Measurements from ENCODE around the gene FNIP1.
"Not testable (repeated sequence)": the region's sequence is repeated elsewhere in the genome, so short reads cannot be mapped to it uniquely, and the experiment has no call there.

FNIP1 gene

GRCh38 chr5:131610198-131611063 lies 186.4 kb downstream of the FNIP1 start:
- no peak for DNase-seq (ENCODE audit: low read depth in 1 of 2, low spot score in 1 of 2)

DNA sequence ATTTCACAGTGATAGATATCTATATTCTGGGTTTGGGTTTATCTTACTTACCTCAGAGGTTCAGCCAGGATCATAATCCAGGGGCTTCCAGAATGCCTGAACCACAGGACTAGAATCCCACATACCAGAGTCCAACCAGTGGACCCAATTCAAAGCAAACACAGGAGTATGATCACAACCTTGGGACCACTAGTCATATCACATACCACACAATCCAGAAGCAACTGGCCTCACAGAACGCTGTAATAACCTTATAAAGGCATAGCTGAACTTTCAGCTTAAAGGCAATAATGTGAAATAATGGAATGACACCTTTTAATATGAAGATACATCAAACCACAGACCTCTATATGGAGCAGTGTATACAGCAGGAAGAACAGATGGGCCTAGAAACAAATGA lies 187.0 kb downstream of the FNIP1 start:
- DNase-seq (ENCODE audit: low read depth in 1 of 2, low spot score in 1 of 2) = no peak

DNA sequence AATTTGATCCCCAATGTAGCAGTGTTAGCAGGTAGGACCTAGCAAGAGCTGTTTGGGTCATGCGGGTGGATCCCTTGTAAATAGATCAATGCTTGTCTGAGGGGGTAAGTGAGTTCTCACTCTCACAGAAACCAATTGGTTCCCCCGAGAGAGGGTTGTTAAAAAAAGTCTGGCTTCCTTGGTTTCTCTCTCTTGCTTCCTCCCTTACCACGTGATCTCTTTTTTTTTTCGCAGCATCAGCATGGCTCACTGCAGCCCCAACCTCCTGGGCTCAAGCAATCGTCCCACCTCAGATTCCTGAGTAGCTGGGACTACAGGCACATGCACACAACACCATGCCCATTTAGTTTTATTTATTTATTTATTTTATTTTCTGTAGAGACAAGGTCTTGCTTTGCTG lies 188.2 kb downstream of the FNIP1 start:
- DNase-seq (ENCODE audit: low read depth in 1 of 2, low spot score in 1 of 2) = no peak

- no peak for DNase-seq (ENCODE audit: low read depth in 1 of 2, low spot score in 1 of 2)
Observed at GRCh38 chr5:131607903-131608540, 188.8 kb downstream of the FNIP1 start.

DNA sequence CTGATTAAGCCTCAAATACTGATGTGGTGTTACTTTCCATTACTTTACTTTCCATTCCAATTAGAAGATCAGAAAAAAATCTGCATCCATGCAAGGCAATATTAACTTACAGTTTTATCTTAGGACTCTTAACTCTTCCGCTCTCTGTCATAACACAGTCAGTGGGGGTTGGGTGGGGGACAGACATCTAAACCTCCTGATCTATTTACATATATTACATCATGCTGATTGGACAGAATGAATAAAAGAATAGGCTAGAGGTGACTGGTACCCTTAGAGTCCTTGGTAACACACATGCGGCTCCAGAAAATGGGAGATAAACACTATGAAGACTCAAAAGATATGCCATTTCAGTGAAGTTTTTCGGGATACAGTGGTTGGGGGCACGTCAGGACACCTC lies 189.4 kb downstream of the FNIP1 start:
- no peak for DNase-seq (ENCODE audit: low read depth in 1 of 2, low spot score in 1 of 2)

- no peak for DNase-seq (ENCODE audit: low read depth in 1 of 2, low spot score in 1 of 2)
Observed at GRCh38 chr5:131605086-131605485, 191.7 kb downstream of the FNIP1 start.

DNA sequence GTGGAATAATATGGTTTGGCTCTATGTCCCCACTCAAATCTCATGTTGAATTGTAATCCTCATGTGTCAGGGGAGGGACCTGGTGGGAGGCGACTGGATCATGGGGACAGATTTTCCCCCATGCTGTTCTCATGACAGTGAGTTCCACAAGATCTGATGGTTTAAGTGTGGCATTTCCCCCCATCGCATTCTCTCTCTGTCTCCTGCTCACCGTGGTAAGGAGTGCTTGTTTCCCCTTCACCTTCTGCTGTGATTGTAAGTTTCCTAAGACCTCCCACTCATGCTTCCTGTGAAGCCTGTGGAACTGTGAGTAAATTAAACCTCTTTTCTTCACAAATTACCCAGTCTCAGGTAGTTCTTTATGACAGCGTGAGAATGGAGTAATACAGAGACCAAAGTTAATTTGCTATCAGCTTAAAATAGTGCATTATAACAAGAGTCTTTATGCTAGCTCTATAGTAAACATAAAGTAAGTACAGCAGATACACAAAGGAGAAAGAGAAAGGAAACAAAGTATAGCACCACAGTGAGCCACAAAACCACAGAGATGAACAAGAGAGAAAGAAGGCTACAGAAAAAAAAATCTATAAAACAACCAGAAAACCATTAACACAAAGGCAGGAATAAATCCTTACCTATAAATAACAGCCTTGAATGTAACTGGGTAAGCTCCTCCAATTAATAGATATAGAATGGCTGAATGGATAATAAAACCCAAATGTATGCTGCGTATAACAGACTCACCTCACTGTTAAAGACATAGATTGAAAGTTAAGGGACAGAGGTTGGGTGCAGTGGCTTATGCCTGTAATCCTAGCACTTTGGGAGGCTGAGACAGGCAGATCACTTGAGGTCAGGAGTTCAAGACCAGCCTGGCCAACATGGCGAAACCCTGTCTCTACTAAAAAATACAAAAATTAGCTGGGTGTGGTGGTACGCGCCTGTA lies 201.5 kb downstream of the FNIP1 start:
- no peak for DNase-seq (ENCODE audit: low read depth in 1 of 2, low spot score in 1 of 2)

DNA sequence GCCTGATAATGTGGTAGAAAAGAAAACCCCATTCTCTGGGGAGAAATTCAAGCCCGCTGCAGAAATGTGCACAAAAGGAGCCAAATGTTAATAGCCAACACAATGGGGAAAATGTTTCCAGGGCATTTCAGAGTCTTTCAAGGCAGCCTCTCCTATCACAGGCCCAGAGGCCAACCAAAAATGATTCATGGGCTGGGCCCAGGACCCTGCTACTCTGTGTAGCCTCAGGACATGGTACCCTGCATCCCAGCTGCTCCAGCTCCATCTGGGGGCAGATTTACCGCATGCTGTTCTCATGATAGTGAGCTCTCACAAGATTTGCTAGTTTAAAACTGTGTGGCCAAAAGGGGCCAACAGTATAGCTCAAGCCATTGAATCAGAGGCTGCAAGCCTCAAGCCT lies 202.9 kb downstream of the FNIP1 start:
- no peak for DNase-seq (ENCODE audit: low read depth in 1 of 2, low spot score in 1 of 2)

GRCh38 chr5:131593436-131593835 lies 203.4 kb downstream of the FNIP1 start:
- DNase-seq (ENCODE audit: low read depth in 1 of 2, low spot score in 1 of 2) = not testable (repeated sequence)
